Endothelial cell of umbilical vein (primary cell): ENCODE measurements around the gene MEGF10. TPM values are rescaled to one million over a fixed set of nuclear protein-coding genes. Genes with fewer than 3 reads are reported as not detected.
"Not testable (repeated sequence)": the region's sequence is repeated elsewhere in the genome, so short reads cannot be mapped to it uniquely, and the experiment has no call there.

ENCODE experiments used
- BruUV-seq: library from RNA; stranded (reverse); fragments of 400-500 nt; replicated peaks from 2 replicates; lab custom pipeline; 2021; lab: Mats Ljungman, UMichigan
- CTCF ChIA-PET: fragments of 300-600, 350-600 bp; sonication (Branson Sonifier 250); formaldehyde crosslinking; loops from one replicate; lab custom pipeline; 2021; ENCODE audit warnings: antibody characterized with exemption, inconsistent platforms; lab: Charles Lee
- POLR2A ChIA-PET: fragments of 300-600, 350-600 bp; sonication (Branson Sonifier 250); formaldehyde crosslinking; loops from one replicate; lab custom pipeline; 2021; ENCODE audit warnings: antibody characterized with exemption, inconsistent platforms; lab: Charles Lee
- DNase-seq: peaks from one replicate; pipeline ENCODE4 v3.0.0-alpha.2; 2011; ENCODE audit warnings: low read depth, low spot score
- FAIRE-seq: peaks from 2 replicates; lab custom pipeline; 2011; peaks lifted over from hg19 to GRCh38; lab: Jason Lieb, UNC
- H2AFZ ChIP-seq: 2 replicates; pipeline ENCODE4 v1.6.0; 2012; ENCODE audit warnings: low read depth, low read length, control low read depth, inconsistent platforms
- H3K27ac ChIP-seq: 2 replicates; pipeline ENCODE4 v1.5.1; 2011; ENCODE audit warnings: low read depth, mild to moderate bottlenecking, control low read depth, low read length, moderate library complexity; ENCODE audit not compliant: insufficient read depth
- H3K27me3 ChIP-seq, 2 experiments: 2 replicates each; pipeline versions ENCODE4 v1.6.0 to v1.6.1; 2011; ENCODE audit warnings: low read length in 2 of 2, mixed read lengths in 1 of 2; ENCODE audit not compliant: control insufficient read depth in 2 of 2, insufficient read depth in 2 of 2
- H3K36me3 ChIP-seq, 2 experiments: 2 replicates in 1 of 2; 3 replicates in 1 of 2; pipeline ENCODE4 v1.5.1; 2011; ENCODE audit warnings: low read length in 2 of 2, mild to moderate bottlenecking in 1 of 2, moderate library complexity in 1 of 2; ENCODE audit not compliant: control insufficient read depth in 2 of 2, insufficient read depth in 2 of 2; ENCODE audit errors: extremely low read depth in 1 of 2
- H3K4me1 ChIP-seq: 3 replicates; pipeline ENCODE4 v1.5.1; 2011; ENCODE audit warnings: mild to moderate bottlenecking, low read length; ENCODE audit not compliant: control insufficient read depth, insufficient read depth; ENCODE audit errors: extremely low read depth
- H3K4me2 ChIP-seq: 2 replicates; pipeline ENCODE4 v1.6.1; 2011; ENCODE audit warnings: low read length, control low read depth, mixed read lengths; ENCODE audit not compliant: insufficient read depth
- H3K4me3 ChIP-seq, 3 experiments: fragments of 200-600 bp in 1 of 3; sonication (generic), shearing (Covaris generic) in 1 of 3; replicated peaks in 1 of 3; 2 replicates each; pipeline ENCODE4 v1.5.1; 2011 to 2016; ENCODE audit warnings: control low read depth in 3 of 3, low read length in 3 of 3, mild to moderate bottlenecking in 2 of 3, inconsistent platforms in 1 of 3, low read depth in 1 of 3, moderate library complexity in 1 of 3; ENCODE audit not compliant: insufficient read depth in 1 of 3
- H3K79me2 ChIP-seq: 2 replicates; pipeline ENCODE4 v1.6.0; 2012; ENCODE audit warnings: low read length, inconsistent platforms; ENCODE audit not compliant: control insufficient read depth, insufficient read depth
- H3K9ac ChIP-seq: replicated peaks from 2 replicates; pipeline ENCODE3; 2011; ENCODE audit warnings: low read length, control low read depth; ENCODE audit not compliant: insufficient read depth; ENCODE audit errors: extremely low read depth
- H3K9me1 ChIP-seq: replicated peaks from 3 replicates; pipeline ENCODE4 v1.6.0; 2011; ENCODE audit warnings: mild to moderate bottlenecking, low read length; ENCODE audit not compliant: control insufficient read depth, insufficient read depth; ENCODE audit errors: extremely low read depth
- H3K9me3 ChIP-seq: replicated peaks from 2 replicates; pipeline ENCODE4 v1.5.1; 2012; ENCODE audit warnings: low read length, inconsistent platforms; ENCODE audit not compliant: control insufficient read depth, insufficient read depth
- H4K20me1 ChIP-seq: replicated peaks from 2 replicates; pipeline ENCODE3; 2011; ENCODE audit warnings: mild to moderate bottlenecking, low read length; ENCODE audit not compliant: control insufficient read depth, insufficient read depth; ENCODE audit errors: extremely low read depth
- CTCF ChIP-seq, 2 donors: IDR thresholded peaks; 1 replicate in 1 of 2; 2 replicates in 1 of 2; pipeline ENCODE4 v1.5.1; 2011; ENCODE audit warnings: low read length in 2 of 2, mild to moderate bottlenecking in 2 of 2, moderate library complexity in 2 of 2, control low read depth in 1 of 2, inconsistent platforms in 1 of 2, low read depth in 1 of 2; ENCODE audit not compliant: insufficient read depth in 1 of 2; ENCODE audit errors: extremely low read depth in 1 of 2
- EZH2 ChIP-seq: IDR thresholded peaks from 2 replicates; pipeline ENCODE4 v1.6.1; 2012; ENCODE audit warnings: borderline replicate concordance, low read depth, mild to moderate bottlenecking, moderate library complexity, low read length, inconsistent platforms; ENCODE audit not compliant: severe bottlenecking
- FOS ChIP-seq: IDR thresholded peaks from 2 replicates; pipeline ENCODE4 v1.6.1; 2011; ENCODE audit warnings: mild to moderate bottlenecking, low read length, moderate library complexity, borderline replicate concordance; ENCODE audit not compliant: insufficient read depth
- GATA2 ChIP-seq: IDR thresholded peaks from 2 replicates; pipeline ENCODE4 v1.7.0; 2011; ENCODE audit warnings: low read depth, mild to moderate bottlenecking, moderate library complexity, mixed read lengths, low read length; ENCODE audit not compliant: insufficient read length, insufficient read depth
- JUN ChIP-seq: IDR thresholded peaks from 2 replicates; pipeline ENCODE4 v1.6.1; 2011; ENCODE audit warnings: borderline replicate concordance, low read depth; ENCODE audit not compliant: insufficient read length, insufficient read depth
- MAX ChIP-seq: IDR thresholded peaks from 2 replicates; pipeline ENCODE4 v1.6.1; 2011; ENCODE audit not compliant: insufficient read depth, insufficient read length
- MYC ChIP-seq: IDR thresholded peaks from one replicate; pipeline ENCODE4 v1.6.1; 2011; ENCODE audit warnings: mild to moderate bottlenecking, low read depth, low read length
- POLR2A ChIP-seq: IDR thresholded peaks from 2 replicates; pipeline ENCODE4 v1.6.1; 2012; ENCODE audit warnings: low read depth, mild to moderate bottlenecking, control low read depth, low read length
- POLR2AphosphoS5 ChIP-seq: IDR thresholded peaks from 2 replicates; pipeline ENCODE4 v1.6.1; 2012; ENCODE audit warnings: low read depth, mild to moderate bottlenecking, control low read depth, low read length, moderate library complexity; ENCODE audit not compliant: insufficient read depth
- dilution Hi-C: fragments of 300-500 bp; cut with MboI; formaldehyde crosslinking; loops from one replicate; pipeline ENCODE4 v1.15.0; 2019; ENCODE audit warnings: low sequenced_read_pairs; ENCODE audit not compliant: extremely low pct_ligation_motif_present
- intact Hi-C: fragments of 100-400 bp; cut with micrococcal nuclease; formaldehyde crosslinking; loops from one replicate; pipeline ENCODE4 v1.10.0; 2022
- polyA plus RNA-seq, 4 experiments: library from polyadenylated mRNA; depleted of rRNA in 3 of 4; stranded (reverse) in 3 of 4; unstranded in 1 of 4; fragments of >200 nt; gene quantifications; 2 replicates each; pipeline versions ENCODE4 v1.2.1 to v1.2.3, GENCODE V29; 2011 to 2012; ENCODE audit warnings: missing spikeins in 1 of 4
- total RNA-seq: library from RNA; stranded (reverse); gene quantifications from 2 replicates; pipeline ENCODE4 v1.2.3, GENCODE V29; 2021

MEGF10 gene
- total and polyA plus RNA-seq, 2 donors (not counting 3 experiments of a cell fraction or from before 2014, with no cell fraction given), result 0.30 to 1.00 TPM

- intact Hi-C loops (no loop called here), dilution Hi-C loops (no loop called here)
- CTCF ChIA-PET, result interaction anchor here (1.3 to 1.6 kb wide), 3 partner anchors 16 to 197 kb away, joined by 3 to 9 read pairs (median 6); no protein-coding TSS in a partner anchor
- H3K36me3 ChIP-seq, result no peaks in the 10 kb centered on the region
- H3K9me3 ChIP-seq, result no peaks in the 10 kb centered on the region
- H3K9me1 ChIP-seq, result no peaks in the 10 kb centered on the region
- H4K20me1 ChIP-seq, result no peaks in the 10 kb centered on the region
- no peak overlapping the region for H3K4me3 ChIP-seq
- peak; percentile 68 for FAIRE-seq
- H3K4me2 ChIP-seq, result peak overlapping the region; percentile 39
- H3K79me2 ChIP-seq, result no peaks in the 10 kb centered on the region
- peaks cover 18% of the 10 kb centered on the region for H3K4me1 ChIP-seq
- H3K27me3 ChIP-seq, result peaks cover 19 to 24% of the 10 kb centered on the region in 2 experiments
- H2AFZ ChIP-seq, result no peak overlapping the region
- DNase-seq, result peak; percentile 61
- TF ChIP-seq GATA2 (peak; percentile 95), FOS (peak; percentile 95), MYC (no peak), POLR2AphosphoS5 (no peak), CTCF (IDR thresholded peaks at IDR 0.05; ENCODE audit: extremely low read depth in 1 of 2, insufficient read depth in 1 of 2, low read depth in 1 of 2, low read length in 2 of 2) (no peak), EZH2 (no peak), JUN (peak; percentile 19), MAX (no peak), POLR2A (no peak)
- H3K9ac ChIP-seq, result no peak overlapping the region
- H3K27ac ChIP-seq, result no peak overlapping the region
- POLR2A ChIA-PET, result no interaction called here
- BruUV-seq, result no TSS peak
These were observed 5.7 kb downstream of the MEGF10 start for GRCh38 chr5:127296321-127296720.

- H3K36me3 ChIP-seq, dilution Hi-C loops, H3K79me2 ChIP-seq, DNase-seq, intact Hi-C loops, H3K9me1 ChIP-seq, H3K9ac ChIP-seq, BruUV-seq, H3K27ac ChIP-seq, POLR2A ChIA-PET, H3K9me3 ChIP-seq, H3K4me3 ChIP-seq, H4K20me1 ChIP-seq, FAIRE-seq, H3K4me2 ChIP-seq, H2AFZ ChIP-seq: not testable (repeated sequence)
- Histone ChIP-seq H3K27me3 (peaks cover 18 to 20% of the 10 kb centered on the region in 2 experiments), H3K4me1 (peaks cover 18% of the 10 kb centered on the region)
- CTCF ChIA-PET, result interaction anchor here (0.7 to 1.4 kb wide), 5 partner anchors 9 to 459 kb away, joined by 3 to 9 read pairs (median 3); no protein-coding TSS in a partner anchor
These were observed 6.3 kb downstream of the MEGF10 start for GRCh38 chr5:127296894-127297293.
